HG03025 (cell line): ENCODE measurements around the gene GNPDA2.
A peak's percentile ranks its signal among the peaks of the same experiment; 100 is the strongest.
"Not testable (repeated sequence)": the region's sequence is repeated elsewhere in the genome, so short reads cannot be mapped to it uniquely, and the experiment has no call there.

Experiments used
- ATAC-seq: cut with Tn5 transposase; IDR thresholded peaks from one replicate; pipeline ENCODE4 v1.9.1; 2021; ENCODE audit warnings: mild to moderate bottlenecking, moderate library complexity; ENCODE audit not compliant: unreplicated experiment, low FRiP score

GNPDA2 gene

DNA sequence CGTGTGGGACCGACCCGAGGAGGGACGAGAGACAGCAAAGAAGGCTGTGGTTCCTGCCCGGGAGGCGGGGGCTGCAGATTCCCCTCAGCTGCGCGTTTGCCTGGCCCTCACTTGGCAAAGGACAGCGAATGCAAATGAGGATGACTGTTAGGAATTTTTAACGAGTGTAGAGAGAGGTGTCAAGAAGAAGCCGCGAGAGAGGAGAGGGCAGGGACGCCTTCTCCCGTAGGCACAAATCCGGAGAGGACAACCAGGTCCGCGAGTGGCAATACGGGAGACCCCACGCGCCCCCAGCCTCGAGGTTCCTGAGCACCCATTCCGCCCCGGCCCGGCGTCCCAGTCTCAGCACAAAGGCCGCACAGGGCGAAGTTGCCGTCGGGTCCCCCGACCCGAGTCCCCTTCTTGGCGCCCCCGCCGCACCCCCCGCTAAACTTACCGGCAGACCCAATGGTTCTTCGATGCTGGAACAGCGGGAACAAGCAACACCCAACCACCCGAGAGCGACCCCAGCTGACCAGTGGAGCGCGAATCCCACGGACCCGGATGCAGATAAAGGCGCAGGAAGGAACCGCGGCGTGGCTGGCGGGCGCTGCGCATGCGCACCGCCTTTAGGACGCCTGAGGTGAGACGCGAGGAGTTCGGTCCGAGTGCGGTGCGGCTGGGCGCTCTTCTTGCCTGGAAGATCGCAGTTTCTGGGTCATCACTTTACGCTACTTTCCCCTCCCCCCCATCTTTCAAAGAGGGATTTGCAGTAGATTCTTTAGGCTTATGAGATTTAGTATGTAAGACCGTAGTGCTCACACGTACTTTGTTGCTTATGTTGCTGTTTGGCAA, at the start of gene GNPDA2:
Gene GNPDA2, minus strand, starts transcription at position 519 of the 834 bp plus-strand sequence. CDS start 4,349 bp downstream, outside the sequence.
- peak; percentile 90 for ATAC-seq

DNA sequence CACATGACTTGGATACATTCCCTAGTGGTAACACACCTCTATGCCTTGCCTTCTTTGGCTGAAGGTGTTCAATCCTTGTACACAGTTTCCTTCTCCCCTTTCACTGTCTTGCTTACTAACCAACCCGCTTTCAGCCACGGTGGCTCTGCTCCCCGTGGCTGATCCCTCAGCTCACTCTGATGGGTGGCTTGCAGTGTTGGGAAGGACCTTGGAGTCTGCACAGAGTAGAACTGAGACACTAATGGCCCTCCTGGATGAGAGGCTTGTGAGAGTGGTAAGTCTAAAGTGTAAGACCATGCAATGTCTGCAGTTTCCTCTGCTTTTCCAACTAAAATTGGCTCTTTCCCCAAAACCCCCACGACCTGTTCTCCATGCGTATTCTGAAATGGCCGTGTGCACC, 46.0 kb upstream of the GNPDA2 start:
- ATAC-seq = no peak

DNA sequence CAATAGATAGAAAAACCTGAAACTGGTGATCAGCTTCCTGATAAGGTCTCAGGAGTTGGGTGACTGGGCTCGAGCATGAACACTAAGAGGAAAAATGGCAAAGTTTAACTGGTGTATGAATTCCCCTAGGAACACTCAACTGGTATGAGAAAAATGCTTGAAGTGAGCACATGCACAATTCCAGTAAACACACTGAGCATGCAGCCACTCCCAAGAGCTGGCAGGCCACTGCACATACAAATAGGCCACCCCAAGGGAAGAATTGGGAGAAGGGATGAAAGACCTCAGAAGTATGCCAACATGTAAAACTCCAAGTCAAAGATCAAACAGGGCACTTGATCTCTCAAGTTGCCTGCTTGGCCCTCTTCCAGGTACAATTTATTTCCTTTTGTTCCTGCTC, 45.4 kb upstream of the GNPDA2 start:
- no peak for ATAC-seq

DNA sequence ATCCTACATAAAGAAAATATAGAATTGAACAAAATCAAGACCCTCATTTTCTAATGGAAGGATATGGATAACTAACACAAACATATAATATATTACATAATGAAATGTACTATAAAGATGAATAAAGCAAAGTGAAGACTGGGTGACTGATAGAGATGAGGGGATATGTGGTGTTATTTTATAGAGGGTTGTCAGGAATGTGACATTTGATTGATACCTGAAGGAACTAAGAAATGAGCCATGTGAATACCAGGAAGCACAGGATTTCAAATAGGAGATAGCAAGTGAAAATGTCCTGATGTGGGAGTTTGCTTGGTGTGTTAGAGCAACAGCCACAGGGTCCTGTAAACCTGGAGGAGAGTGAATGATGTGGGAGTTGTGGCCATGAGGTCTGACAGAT, 40.1 kb upstream of the GNPDA2 start:
- ATAC-seq = no peak

DNA sequence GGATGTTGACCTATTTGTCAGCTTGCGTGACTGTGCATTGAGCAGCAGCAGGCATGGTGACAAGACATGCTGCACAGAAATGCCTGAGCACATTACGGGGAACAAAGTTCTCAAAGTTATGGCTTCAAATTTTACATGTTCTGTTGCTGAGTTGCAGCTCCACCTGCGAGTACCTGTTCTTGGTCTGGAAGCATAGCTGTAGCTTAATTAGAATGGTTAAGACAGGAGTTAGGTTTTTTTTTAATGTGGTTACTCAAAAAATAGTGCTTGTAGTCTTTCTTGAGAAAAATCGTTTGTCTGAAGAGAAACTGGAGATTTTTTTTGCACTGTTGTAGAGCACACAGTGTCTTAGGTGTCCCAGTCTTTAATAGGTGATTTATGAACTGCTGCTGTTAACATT, 38.8 kb upstream of the GNPDA2 start:
- ATAC-seq = no peak

DNA sequence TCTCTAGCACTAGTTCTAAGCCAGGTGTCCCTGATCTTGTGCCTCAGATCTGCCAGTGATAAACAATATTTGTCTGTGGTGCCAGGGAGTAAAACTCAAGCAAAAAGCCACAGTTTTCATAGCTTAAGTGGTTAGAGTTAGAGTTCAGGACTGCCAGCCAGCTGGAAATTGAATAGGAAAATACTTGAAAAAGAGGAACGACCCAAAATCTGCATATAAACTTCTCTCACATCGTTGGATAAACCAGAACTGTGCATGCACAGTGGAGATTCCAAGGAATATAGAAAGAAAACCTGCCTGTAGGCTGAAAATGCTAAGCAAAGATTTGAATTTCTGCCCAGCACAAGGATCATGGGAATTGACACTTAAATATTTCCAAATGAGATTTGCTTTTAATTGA, 35.0 kb upstream of the GNPDA2 start:
- no peak for ATAC-seq

DNA sequence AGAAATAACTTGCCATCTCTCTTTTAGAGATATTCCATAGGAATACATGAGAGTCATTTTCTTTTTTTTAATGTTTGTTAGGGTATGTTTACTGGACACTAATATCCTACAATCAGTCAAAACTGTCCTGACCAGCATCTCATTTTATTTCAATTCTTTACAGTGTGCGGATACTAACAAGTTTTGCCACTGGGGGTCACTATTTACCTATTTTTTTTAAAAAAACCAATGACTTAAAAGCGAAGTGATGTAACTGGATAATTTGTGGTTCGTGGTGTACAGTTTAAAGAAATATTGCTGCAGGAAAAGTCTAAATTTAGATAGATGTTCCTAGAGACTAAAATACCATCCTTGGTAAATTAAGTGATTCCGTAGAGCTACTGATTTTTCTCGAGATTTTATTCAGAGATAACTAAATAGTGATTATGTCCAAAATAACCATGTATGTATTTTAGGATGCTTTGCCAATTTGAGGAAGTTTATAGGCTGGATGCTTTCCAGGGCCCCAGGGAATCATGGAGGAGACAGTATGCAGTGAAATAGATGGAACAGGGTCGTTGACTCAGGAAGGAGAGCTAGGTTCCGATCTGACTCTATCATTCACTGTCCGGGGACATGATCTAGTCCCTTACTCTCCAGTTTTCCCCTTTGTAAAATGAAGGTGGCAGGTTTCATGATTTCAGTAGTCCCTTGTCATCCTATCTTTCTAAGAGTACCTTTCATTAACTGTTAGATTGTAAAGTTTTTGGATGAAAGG, 34.0 kb upstream of the GNPDA2 start:
- peak; percentile 72 for ATAC-seq

DNA sequence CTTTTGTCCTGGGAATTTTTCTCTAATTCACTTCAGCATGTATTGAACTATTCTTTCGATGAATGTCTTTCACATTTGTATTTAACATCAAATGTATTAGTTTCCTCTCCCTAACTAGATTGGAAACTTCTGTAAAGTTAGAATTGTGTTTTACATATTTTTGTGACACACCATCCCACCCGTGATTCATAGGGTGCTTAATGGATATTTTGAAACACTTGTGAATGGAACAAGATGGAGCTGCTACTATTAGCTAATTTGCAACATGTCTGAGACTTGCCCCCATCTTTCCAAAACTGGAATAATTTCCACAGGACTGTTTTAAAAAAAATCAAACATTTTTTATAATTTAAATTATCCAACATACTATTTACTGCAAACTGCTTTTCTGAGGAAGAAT, 30.2 kb upstream of the GNPDA2 start:
- ATAC-seq = no peak

DNA sequence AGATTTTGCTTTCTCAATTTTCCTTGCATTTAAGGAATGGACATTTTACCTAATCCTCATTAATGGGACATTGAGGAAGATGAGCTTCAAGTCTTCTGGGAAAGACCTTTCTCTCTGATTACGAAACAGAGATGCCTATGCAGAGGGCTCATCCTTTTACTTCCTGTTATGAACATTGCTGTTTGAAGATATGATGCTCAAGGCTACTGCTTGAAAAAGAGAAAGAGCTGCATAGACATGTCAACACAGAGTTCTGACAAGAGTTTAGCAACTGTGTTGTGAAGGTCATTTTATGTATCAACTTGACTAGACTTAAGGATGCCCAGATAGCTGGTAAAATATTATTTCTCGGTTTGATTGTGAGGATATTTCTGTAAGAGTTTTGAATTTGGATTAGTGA, 13.8 kb upstream of the GNPDA2 start:
- ATAC-seq = no peak

DNA sequence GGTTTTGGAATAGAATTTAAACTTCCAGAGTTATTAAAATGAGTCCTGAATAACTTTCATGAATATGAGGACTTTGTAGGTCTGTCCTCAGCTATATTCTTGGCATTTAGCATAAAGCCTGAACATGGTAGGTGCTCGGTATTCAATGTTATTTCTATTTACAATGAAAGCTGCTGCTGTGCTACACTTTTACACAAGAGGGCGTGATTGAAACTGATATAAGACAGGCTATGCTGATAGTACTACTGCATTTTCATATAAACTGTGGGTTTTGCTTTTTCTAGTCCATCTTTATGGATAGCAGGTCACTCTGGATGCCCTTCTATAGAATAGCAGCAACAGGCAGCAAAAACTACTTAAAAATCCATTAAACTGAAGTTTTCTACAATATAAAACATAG, 12.3 kb upstream of the GNPDA2 start:
- ATAC-seq = no peak

DNA sequence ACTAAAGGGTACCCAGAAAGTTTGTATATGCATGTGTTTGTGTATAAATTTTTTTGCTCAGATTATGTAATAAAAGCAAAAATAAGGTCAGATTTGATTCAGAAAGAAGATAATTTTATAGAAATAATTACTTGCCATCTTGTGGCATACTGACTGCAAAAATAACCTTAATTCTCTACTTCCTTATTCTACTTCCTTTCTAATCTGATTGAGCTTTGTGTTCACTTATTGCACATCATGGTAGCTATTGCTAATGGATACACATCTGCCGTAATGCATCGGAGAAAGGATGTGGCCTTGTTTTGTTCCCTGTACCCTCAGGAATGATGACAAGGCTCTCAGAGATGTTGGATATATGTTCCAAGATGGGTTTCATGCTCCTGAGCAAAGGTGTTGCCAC, 10.5 kb upstream of the GNPDA2 start:
- no peak for ATAC-seq

DNA sequence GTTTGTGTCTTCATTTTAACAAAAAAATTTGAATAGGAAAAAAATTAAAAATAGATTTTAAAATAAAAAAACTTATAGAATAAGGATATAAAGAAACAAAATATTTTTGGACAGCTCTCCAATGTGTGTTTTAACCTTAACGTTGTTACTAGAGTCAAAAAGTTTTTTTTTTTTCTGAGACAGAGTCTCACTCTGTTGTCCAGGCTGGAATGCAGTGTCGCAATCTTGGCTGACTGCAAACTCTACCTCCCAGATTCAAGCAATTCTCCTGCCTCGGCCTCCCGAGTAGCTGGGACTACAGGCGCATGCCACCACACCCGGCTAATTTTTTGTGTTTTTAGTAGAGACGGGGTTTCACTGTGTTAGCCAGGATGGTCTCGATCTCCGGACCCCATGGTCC, 2.3 kb upstream of the GNPDA2 start:
- not testable (repeated sequence) for ATAC-seq

DNA sequence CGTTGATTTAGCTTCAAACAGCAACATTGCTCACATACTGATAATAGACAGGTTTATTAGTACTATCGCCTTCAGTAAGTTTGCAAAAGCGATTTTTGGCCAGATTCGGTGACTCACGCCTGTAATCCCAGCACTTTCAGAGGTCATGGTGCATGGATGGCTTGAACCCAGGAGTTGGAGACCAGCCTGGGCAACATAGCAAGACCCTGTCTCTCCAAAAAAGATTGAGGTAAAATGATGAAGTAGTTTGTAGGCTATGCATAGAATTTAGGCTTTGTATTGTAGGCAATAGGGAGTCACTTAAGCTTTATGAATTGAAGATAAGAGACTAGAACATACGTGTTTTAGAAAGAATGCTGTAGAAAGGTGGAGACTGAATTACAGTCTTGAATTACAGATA, 1.1 kb upstream of the GNPDA2 start:
- ATAC-seq = no peak

DNA sequence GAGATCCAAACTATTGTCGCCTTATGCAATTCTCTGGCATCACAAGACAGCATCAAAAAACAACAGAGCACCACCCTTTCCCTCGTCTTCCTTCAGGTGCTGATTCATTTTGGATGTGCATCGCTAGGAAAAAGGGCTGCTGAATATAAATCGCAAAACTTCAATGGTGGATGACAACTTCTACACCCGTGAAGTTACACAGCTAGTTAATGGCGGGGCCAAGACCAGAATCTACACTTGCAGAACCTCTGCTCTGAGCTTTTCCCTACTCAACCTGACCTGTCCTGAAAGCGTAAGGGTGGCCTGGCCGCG, 674 bp downstream of the GNPDA2 start:
- no peak for ATAC-seq

DNA sequence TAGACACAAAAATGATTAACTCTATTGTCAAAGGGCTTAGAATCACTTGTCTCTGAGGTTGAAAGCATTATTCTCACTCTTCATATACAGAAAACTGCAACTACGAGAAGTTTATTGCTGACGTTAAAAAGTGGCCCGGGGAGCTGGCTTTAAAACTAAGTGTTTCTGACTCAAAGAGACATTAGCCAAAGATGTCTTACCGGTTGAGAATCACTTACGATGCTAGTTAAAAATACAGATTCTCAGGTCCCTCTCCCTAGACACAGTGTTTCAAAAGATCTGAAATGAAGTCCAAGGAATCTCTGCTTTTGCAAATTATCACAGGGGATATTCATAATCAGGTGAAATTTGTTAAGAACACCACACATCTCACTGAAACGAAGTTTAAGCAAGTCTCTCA, 1.2 kb downstream of the GNPDA2 start:
- ATAC-seq = no peak

DNA sequence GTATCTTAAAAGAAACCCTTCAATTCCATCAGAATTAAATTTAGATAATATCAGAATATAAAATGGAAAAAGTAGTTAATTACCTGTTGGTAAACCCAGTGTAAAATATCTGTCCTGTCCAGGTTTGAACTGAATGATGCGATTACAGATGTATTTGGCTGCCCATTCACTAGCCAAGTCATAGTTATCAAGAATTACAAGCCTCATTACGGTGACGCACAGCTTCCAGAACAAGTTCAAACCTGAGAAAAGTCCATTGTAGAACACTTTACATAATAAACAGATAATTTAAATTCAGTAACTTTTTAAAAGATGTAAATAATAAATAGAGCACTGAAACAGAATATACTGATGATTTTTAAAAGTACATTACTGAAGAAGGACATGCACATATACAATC, 4.4 kb downstream of the GNPDA2 start:
- no peak for ATAC-seq

DNA sequence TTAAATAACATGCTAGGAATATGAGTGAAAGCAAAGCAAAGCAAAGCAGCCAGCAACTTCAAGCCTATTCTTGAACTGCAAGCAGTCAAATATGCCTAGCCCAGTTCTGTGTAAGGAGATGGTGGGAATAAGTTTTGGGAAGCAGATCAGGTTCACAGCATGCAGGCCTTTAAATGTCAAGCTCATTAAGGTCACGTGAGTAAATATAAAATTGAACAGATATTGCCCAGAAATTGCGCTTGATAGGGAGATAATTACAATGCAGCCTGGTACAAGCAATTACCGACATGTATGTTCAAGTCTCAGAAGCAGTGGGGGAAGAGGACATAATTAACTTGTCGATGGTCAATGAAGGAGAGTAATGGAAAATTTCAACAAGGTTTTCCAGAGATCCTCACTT, 6.0 kb downstream of the GNPDA2 start:
- ATAC-seq = no peak

DNA sequence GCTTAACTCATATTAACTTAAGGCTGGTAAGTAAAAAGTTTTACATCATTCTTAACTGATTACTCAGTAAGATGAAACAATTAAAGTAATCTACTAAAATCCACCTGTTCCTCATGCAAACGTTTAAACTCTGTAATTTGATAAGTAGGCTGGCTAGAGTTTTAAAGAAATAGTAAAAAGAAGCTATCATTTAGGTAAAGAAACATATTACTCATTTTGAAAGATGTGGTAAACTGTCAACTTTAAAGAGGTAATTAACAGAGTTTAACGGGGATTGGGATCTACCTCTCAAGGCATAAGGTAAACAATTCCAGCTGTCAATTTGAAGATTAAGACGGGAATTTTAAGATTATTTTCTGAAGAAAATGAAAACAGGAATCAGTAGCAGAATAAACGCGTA, 9.8 kb downstream of the GNPDA2 start:
- no peak for ATAC-seq

DNA sequence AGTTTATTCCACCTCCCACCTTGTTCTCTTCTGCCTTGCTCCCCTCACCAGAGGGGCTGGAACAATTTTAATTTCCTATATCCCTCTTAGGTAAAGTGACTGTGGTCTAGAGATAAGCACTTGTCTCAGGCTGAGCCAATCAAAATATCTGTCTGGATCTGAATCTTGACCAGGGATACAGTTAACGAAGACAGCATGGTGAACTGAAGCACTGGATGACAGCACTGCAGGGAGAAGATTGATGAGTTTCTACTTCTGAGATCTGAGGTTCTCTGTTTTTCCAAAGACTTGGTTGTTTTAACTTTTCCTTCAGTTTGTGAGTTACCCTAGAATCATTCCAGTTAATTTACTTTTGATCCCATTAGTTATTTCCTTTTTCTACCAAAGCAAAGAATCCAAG, 13.2 kb downstream of the GNPDA2 start:
- no peak for ATAC-seq

DNA sequence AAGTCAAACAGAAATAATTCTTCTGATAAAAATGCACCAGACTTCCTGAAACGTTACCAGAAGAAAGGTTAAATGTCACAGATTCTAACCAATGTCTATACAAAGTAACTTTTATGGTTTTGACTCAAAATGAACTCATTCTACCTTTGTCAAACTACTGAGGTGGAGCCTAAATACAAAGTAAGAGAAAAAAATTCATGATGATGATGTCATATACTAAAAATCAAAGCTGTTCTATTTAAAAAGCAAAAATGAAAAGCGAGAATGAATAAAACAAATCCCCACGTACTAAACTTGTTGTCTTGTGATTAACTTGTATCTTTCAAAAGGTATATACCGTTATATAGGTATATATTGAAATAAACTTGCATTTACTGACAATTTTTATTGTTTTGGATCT, 21.7 kb downstream of the GNPDA2 start:
- no peak for ATAC-seq

DNA sequence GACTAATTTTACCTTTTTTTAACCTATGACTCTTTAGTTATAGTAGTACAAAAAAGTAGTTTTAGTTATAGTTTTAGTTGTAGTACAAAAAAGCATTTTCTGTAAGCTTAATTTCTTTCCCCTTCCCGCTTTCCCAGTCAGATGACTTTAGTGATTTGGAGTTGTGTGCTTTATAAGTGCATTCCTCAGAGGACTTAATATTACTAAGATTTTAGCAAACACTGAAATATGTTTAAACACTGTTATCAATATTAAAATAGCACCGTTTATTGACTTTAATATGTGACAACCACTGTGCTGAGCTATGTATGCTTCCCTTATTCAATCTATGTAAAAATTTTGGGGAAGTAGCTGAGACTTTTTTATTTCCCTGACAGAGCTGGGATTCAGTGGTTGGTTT, 25.3 kb downstream of the GNPDA2 start:
- no peak for ATAC-seq

DNA sequence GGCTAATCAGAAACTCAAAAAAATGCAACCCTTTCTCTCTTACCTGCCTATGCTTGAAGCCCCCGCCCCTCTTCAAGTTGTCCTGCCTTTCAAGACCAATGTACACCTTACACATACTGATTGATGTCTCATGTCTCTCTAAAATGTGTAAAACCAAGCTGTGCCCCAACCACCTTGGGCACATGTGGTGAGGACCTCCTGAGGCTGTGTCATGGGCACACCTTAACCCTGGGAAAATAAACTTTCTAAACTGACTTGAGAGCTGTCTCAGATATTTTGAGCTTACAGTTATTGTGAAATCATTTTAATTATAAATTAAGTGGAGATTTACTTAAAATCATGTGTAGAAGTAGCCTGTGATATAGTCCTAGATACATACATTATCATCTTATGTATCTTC, 25.9 kb downstream of the GNPDA2 start:
- no peak for ATAC-seq
